DOHH2 (cell line): Measurements from ENCODE around the gene ADAMTSL1.

ENCODE experiments used
- EZH2phosphoT487 ChIP-seq: fragments of 200-600 bp; sonication (generic); IDR thresholded peaks from 2 replicates; pipeline ENCODE4 v1.6.1; 2017; ENCODE audit warnings: borderline replicate concordance, mild to moderate bottlenecking, antibody characterized with exemption, low read length, moderate library complexity, mixed read lengths
- TF ChIP-seq, protein P1 (sequence below): fragments of 200-600 bp; sonication (generic); IDR thresholded peaks from one replicate; pipeline ENCODE4 v1.5.1; 2014; ENCODE audit warnings: antibody characterized with exemption, mild to moderate bottlenecking, low read depth, low read length; ENCODE audit not compliant: poor library complexity, severe bottlenecking

GRCh38 chr9:18605766-18606180 is 131.8 kb downstream of the ADAMTSL1 start:
- TF ChIP-seq, protein P1, sequence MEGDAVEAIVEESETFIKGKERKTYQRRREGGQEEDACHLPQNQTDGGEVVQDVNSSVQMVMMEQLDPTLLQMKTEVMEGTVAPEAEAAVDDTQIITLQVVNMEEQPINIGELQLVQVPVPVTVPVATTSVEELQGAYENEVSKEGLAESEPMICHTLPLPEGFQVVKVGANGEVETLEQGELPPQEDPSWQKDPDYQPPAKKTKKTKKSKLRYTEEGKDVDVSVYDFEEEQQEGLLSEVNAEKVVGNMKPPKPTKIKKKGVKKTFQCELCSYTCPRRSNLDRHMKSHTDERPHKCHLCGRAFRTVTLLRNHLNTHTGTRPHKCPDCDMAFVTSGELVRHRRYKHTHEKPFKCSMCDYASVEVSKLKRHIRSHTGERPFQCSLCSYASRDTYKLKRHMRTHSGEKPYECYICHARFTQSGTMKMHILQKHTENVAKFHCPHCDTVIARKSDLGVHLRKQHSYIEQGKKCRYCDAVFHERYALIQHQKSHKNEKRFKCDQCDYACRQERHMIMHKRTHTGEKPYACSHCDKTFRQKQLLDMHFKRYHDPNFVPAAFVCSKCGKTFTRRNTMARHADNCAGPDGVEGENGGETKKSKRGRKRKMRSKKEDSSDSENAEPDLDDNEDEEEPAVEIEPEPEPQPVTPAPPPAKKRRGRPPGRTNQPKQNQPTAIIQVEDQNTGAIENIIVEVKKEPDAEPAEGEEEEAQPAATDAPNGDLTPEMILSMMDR, result no peak
- no peak for TF ChIP-seq EZH2phosphoT487
